Measurements from ENCODE around the gene SP3.
"Not testable (repeated sequence)": the region's sequence is repeated elsewhere in the genome, so short reads cannot be mapped to it uniquely, and the experiment has no call there.

Gene SP3

GRCh38 chr2:173940208-173941020 lies 24.8 kb downstream of the SP3 start:
- DNase-seq: no peak

DNA sequence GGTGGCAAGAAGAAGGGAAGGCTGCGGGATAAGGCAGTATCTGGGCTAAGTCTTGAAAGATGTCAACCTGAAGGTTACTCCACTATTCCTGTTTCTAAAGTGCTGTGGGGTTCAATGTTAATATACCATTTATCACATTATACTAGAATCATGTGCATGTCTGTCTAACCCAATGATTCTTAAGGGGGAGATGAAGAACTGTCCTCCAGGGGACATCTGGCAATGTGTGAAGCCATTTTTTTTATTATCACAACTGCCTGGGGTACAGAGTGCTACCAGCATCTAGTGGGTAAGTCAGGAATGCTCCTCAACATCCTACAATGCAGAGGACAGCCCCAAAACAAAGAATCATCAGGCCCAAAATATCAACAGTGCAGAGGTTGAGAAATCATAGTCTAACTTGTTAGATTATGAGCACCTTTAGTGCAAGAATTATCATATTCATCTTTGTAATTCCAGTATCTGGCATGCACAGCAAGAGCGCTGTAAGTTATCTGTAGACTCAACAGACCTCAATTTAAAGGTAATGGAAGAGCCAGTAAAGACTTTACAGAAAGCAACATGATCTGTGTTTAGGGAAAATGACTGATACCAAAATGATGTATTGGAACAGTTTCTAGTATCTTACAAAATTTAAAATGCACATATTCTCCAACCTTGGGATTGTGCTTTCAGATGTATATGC lies 26.3 kb downstream of the SP3 start:
- no peak for DNase-seq

GRCh38 chr2:173935305-173935704 lies 29.9 kb downstream of the SP3 start:
- no peak for DNase-seq

- no peak for DNase-seq
Observed at GRCh38 chr2:173934895-173935294, 30.3 kb downstream of the SP3 start.

DNA sequence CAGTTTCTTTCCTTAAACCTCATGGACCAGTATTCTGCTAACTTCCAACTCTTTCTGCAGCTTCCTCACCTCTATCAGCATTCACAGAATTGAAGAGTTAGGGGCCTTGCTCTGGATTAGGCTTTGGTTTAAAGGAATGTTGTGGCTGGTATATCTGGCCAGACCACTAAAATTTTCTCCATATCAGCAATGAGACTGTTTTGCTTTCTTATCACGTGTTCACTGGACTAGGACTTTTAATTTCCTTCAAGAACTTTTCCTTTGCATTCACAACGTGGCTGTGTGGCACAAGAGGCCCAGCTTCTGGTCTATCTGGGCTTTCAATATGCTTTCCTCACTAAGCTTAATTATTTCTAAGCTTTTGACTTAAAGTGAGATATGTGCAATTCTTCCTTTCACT lies 33.4 kb downstream of the SP3 start:
- DNase-seq: no peak

GRCh38 chr2:173929441-173929840 lies 35.7 kb downstream of the SP3 start:
- DNase-seq: no peak

GRCh38 chr2:173926875-173927274 lies 38.3 kb downstream of the SP3 start:
- DNase-seq: no peak

DNA sequence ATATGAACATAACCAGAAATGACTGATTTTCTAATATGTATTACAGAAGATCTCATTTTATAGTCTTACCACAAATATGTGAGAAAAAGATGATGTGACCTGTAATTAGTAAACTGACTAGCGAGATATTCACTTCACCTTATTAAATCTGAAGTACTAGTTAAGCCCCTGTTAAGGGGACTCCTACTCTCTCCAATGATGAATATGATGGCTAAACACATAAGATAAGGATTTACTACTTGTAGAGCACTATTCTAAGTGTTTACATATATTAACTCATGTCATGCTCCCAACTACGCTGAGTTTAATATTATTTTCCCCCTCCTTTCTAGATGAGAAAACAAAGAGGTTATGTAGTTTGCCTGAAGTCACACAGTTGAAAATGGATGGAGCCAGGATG lies 40.9 kb downstream of the SP3 start:
- no peak for DNase-seq

DNA sequence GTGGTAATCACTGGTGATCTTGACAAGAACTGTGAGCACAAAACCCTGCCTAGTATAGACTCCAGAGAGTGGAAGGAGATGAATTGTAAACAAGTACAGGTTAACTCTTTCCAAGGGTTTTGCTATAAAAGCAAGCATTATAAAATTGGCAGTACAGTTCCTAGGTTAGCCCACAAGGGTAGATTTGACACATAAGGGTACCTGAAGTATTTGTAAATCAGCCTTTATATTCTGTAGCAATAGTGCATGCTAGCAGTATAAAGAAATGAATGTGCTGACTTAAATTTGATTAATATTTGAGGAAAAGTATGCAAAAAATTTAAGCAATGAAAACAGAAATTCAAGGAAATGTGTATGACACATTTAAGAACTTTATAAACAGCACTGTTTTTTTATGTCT lies 42.4 kb downstream of the SP3 start:
- DNase-seq: no peak

GRCh38 chr2:173922068-173922467 lies 43.1 kb downstream of the SP3 start:
- DNase-seq: no peak

DNA sequence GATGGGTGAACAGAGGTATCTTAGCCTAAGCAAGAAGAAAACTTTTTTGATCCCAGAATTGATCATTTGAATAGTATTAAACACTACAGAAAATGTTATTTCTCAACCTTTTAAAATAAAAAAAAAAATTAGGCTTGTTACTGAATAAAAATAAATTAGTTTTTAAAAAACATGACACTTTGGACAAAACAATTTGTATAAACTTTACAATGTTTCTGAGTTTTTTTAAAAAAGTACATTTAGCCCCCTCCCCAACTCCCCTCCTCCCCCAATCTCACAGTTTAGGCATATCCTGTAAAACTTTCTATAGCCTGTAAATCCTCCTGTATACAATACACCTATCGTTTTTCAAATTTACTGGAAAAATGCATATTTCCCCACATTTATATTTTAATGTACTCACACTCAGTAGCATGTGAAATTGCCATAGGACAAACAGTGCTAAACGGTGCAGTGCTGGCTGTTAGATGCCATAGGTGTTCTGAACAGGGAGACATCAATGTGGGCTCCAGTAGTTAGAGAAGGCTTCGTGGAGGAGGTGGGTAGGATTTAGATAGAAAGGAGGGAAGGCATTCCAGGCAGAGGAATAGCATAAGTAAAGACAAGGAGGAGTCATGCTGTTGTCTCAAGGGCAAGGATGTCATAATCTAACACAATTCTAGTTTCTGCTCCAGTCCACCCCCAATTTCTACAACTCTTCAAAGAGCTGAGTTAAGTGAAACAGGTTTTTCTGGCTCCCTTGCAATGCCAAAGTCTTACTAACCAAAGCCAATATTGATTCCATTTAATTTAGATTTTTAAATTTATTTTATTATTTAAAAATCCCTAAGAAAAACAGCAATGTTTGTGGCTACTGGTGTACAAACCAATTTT lies 50.9 kb downstream of the SP3 start:
- DNase-seq: no peak

DNA sequence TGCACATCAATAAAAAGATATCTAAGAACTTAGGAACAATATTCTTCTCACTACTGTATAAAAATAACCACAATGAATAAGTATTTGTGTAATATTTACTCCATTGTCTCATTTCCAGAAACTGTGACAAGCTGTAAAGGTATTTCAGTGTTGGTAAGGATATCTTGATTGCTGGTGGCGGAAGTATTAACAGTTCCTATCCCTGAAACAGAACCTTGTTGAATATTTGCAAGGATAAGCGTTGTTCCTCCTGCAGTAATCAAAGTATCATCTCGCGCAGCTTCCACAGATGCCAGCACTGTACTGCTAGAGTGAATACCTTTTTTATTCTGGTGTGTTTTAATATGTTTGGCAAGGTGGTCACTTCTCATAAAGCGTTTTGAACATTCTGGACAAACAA lies 55.3 kb downstream of the SP3 start:
- no peak for DNase-seq

DNA sequence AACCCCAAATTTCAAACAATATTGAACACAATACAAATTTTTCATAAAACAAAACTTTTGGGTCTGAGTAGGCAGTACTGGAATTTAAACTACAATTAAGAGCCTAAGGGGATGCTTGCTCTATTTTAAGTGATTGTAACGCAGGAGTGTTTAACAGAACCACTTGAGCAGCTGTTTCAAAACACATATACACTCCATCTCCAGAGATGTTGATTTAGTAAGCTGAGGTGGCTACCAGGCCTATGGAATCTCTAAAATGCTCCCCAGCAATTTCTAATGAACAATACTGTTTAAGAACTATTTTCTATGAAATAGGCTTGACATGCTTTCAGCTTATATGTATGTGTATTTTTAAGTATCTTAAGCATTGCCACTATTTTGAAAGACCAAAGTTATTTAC lies 58.5 kb downstream of the SP3 start:
- DNase-seq: no peak

DNA sequence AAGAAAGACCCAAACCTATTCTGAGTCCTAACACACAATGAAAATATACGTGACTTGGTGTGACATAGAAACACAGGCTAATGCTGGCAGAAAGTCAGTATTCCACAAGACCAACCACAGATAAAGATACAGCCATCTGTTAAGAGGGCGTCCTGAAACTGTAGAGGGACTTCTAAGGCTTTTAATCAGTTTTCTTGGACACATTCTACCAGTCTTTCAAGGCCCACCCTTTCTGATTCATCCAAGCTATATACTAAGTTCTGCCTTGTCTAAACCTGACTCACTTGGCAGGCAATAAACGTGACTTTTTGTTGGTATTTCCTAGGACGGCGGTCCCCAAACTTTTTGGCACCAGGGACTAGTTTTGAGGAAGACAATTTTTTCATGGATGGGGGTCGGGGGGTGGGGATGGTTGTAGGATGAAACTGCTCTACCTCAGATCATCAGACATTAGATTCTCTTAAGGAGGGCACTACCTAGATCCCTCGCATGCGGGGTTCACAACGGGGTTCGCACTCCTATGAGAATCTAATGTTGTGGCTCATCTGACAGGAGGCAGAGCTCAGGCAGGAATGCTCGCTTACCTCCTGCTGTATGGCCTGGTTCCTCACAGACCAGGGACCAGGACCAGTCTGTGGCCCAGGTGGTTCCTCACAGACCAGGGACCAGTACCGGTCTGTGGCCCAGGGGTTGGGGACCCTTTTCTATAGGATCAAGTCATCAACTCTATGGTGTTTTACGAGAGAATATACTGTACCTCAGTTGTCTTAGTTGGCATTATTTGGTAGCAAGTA lies 61.4 kb downstream of the SP3 start:
- no peak for DNase-seq

GRCh38 chr2:173898996-173899395 lies 66.2 kb downstream of the SP3 start:
- DNase-seq: no peak

DNA sequence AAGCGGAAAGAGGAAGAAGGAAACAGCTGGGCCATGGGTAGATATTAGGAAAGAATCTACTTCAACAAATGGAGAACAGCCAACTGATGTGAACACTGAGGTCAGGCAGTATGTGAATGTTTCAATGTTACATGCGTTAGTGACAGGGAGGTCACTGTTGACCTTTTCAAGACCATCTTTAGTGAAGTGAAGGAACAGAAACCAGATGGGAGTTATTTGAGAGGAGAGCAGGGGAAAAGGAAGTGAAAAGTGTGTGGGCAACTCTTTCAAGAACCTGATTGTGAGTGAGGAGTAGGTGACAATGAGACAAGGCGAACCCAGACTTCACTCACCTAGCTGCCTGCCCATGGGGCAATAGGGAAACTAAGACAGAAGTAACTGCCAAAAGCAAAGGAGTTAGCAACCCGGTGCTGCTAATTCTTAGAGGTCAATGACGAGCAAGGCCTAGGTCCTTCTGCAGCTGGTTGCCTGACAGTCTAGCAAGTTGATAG lies 67.0 kb downstream of the SP3 start:
- no peak for DNase-seq

GRCh38 chr2:173896755-173897154 lies 68.4 kb downstream of the SP3 start:
- DNase-seq: no peak

DNA sequence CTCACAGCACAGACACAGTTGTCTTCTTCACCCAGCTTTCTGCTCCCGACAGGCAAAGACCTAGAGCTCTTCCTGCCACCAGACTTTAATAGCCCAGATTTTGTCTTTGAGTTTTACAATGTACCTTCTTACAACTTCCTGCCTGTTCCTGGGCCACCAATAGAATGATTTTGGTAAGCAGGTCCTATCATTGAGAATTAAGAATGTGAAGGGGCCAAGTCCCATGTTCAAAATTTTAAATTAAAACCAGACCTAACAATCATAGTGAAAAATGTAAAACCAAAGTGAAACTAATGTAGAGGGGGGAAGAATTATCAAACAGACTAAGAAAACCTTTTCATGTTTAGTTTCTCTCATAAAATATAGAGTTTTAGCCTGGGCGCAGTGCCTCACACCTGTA lies 72.8 kb downstream of the SP3 start:
- DNase-seq: no peak

GRCh38 chr2:173891315-173892037 lies 73.7 kb downstream of the SP3 start:
- DNase-seq: no peak

- DNase-seq: not testable (repeated sequence)
Observed at GRCh38 chr2:173889464-173889863, 75.7 kb downstream of the SP3 start.

DNA sequence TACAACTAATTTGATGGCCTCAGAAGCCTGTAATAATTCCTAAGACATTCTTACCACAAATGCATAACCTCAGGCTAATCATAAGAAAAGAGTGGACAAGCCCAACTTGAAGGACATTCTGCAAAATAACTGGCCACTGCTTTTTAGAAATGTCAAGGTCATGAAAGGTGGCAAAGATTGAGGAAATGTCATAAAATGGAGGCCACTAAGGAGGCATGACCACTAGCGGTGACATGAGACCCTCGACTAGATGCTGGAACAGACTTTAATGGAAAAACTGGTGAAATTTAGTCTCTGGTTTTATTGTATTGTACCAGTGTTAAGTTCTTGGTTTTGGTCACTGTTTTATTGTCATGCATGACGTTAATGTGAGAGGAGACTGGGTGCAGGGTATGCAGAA lies 78.6 kb downstream of the SP3 start:
- no peak for DNase-seq
